ENCODE data around the gene GAS5. TPM values are rescaled to one million over a fixed set of nuclear protein-coding genes. Genes with fewer than 3 reads are reported as not detected.

The GAS5 gene
- total and polyA plus RNA-seq, 2 of the 8 experiments (the other 6 are each of a cell fraction or from before 2014, with no cell fraction given): 799 to 1,238 TPM

DNA sequence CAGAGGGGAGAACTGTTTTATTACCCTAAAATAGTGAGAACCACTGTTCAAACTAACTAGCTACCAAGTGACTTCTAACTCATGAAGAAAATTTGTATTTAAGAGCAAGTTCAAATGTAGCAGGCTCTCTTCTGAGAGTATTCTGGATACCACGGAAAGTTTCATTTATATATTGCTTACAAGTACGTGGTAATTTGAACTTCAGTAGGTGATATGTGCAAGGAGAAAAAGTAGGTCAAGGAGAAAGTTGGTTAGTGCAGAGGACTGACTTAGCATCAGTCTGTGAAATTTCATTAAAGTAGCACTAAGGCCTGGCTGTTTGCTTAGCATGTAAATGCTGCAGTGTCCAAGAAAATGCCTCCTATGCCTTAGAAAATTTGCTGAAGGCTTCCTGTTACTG lies 32.6 kb upstream of the GAS5 start (continued):
- no peak for TF ChIP-seq ATF2 (IDR thresholded peaks at IDR 0.05; ENCODE audit: low read length)
- TF ChIP-seq POLR2A (IDR thresholded peaks at IDR 0.05; ENCODE audit: control extremely low read depth in 1 of 2, low read depth in 2 of 2, low read length in 2 of 2): no peak
